ENCODE data around the gene SLC39A11. TPM values are rescaled to one million over a fixed set of nuclear protein-coding genes. Genes with fewer than 3 reads are reported as not detected.

SLC39A11 gene
- total RNA-seq, 4 donors from 2014 or later: 36.6 to 75.0 (median 40.2) TPM

DNA sequence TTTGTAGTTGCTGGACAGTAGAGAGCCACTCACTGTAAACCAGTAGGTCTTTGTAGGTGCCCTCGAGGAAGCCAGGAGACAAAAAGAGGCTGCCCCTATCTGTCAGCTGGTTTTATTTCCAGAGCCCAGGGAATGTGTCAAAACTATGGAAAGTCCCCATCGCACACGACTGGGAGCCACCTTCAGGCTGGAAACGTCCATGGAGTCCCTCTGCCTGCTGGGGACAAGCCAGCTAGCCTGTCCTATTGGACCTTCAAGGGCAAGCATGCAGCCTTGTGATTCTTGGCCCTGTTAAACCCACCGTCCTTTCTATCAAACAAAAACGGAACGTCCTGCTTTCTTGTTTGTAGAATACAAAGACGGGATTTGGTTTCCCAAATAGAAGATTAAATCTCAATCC is 289.8 kb downstream of the SLC39A11 start:
- TF ChIP-seq, protein P1, sequence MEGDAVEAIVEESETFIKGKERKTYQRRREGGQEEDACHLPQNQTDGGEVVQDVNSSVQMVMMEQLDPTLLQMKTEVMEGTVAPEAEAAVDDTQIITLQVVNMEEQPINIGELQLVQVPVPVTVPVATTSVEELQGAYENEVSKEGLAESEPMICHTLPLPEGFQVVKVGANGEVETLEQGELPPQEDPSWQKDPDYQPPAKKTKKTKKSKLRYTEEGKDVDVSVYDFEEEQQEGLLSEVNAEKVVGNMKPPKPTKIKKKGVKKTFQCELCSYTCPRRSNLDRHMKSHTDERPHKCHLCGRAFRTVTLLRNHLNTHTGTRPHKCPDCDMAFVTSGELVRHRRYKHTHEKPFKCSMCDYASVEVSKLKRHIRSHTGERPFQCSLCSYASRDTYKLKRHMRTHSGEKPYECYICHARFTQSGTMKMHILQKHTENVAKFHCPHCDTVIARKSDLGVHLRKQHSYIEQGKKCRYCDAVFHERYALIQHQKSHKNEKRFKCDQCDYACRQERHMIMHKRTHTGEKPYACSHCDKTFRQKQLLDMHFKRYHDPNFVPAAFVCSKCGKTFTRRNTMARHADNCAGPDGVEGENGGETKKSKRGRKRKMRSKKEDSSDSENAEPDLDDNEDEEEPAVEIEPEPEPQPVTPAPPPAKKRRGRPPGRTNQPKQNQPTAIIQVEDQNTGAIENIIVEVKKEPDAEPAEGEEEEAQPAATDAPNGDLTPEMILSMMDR (IDR thresholded peaks at IDR 0.05; ENCODE audit: low read depth): no peak

DNA sequence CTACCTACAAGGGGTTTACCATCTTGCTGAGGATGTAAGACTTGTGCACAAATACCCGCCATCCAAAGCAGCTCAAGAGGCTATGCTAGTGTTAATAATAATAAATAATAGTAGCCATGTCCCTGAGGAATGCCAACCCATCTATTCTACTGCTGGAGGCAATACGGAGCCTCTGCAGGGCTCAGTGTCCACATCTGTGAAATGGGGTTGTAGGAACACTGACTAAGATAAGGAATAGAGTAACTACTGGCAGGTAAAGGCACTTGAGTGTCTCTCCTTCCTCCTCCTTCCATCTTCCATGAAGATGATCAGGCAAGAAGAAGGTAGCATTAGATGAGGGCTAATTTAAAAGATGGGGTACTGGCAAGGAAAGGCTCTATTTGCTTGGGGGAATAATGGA is 295.3 kb downstream of the SLC39A11 start:
- TF ChIP-seq, protein P1 (IDR thresholded peaks at IDR 0.05; ENCODE audit: low read depth): no peak

- TF ChIP-seq, protein P1 (IDR thresholded peaks at IDR 0.05; ENCODE audit: low read depth): no peak
Observed at GRCh38 chr17:72795941-72796340, 296.5 kb downstream of the SLC39A11 start.

DNA sequence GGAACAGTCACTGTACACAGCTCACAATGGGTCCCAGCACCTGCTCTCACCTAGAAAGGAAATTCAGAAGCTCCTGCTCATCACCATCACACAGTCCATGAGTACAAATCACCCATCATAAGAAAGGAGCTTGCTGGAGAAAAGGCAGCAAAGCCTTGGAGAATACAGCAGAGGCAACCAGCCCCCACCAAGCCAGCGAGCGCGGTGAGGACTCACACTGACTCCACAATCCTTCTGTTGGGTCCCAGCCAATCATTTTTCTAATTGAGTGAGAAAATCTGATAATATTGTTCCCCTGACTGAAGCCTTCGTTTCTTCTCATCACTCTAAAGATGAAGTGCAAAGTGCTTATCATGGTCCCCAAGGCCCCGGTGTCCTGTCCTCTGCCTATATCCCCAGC is 298.3 kb downstream of the SLC39A11 start:
- TF ChIP-seq, protein P1 (IDR thresholded peaks at IDR 0.05; ENCODE audit: low read depth): no peak

- TF ChIP-seq, protein P1 (IDR thresholded peaks at IDR 0.05; ENCODE audit: low read depth): no peak
Observed at GRCh38 chr17:72792771-72793170, 299.7 kb downstream of the SLC39A11 start.

GRCh38 chr17:72790190-72790589 is 302.3 kb downstream of the SLC39A11 start:
- TF ChIP-seq, protein P1 (IDR thresholded peaks at IDR 0.05; ENCODE audit: low read depth): no peak

- TF ChIP-seq, protein P1 (IDR thresholded peaks at IDR 0.05; ENCODE audit: low read depth): no peak
Observed at GRCh38 chr17:72789711-72790110, 302.8 kb downstream of the SLC39A11 start.
